Islet precursor cell (in vitro differentiated cells): ENCODE results near the gene GCN1.
"Not testable (repeated sequence)": the region's sequence is repeated elsewhere in the genome, so short reads cannot be mapped to it uniquely, and the experiment has no call there.

ENCODE experiments used
- DNase-seq: peaks from one replicate; pipeline ENCODE4 v3.0.0-alpha.2; 2018

The GCN1 gene

GRCh38 chr12:120194534-120195395 lies at the start of gene GCN1:
Gene GCN1, minus strand, starts transcription at chr12:120194715. Its CDS starts 18 bp downstream, at chr12:120194697.
- DNase-seq: peak; percentile 94

- no peak for DNase-seq
Observed at GRCh38 chr12:120242971-120243699, 48.6 kb upstream of the GCN1 start.

GRCh38 chr12:120242275-120242799 lies 47.8 kb upstream of the GCN1 start:
- peak; percentile 54 for DNase-seq

- DNase-seq: peak; percentile 50
Observed at GRCh38 chr12:120241561-120242274, 47.2 kb upstream of the GCN1 start.

GRCh38 chr12:120240495-120240833 lies 45.9 kb upstream of the GCN1 start:
- DNase-seq: peak; percentile 46

- no peak for DNase-seq
Observed at GRCh38 chr12:120239776-120240494, 45.4 kb upstream of the GCN1 start.

GRCh38 chr12:120238839-120239445 lies 44.4 kb upstream of the GCN1 start:
- DNase-seq: peak; percentile 51

GRCh38 chr12:120238217-120238616 lies 43.7 kb upstream of the GCN1 start:
- peak; percentile 49 for DNase-seq

GRCh38 chr12:120237360-120238171 lies 43.1 kb upstream of the GCN1 start:
- peak; percentile 53 for DNase-seq

GRCh38 chr12:120236809-120237208 lies 42.3 kb upstream of the GCN1 start:
- DNase-seq: not testable (repeated sequence)

- DNase-seq: peak; percentile 81
Observed at GRCh38 chr12:120235369-120236323, 41.1 kb upstream of the GCN1 start.

- DNase-seq: peak; percentile 96
Observed at GRCh38 chr12:120234643-120235368, 40.3 kb upstream of the GCN1 start.

- DNase-seq: peak; percentile 100
Observed at GRCh38 chr12:120231316-120232011, 36.9 kb upstream of the GCN1 start.

GRCh38 chr12:120230974-120231315 lies 36.4 kb upstream of the GCN1 start:
- DNase-seq: no peak

- DNase-seq: peak; percentile 100
Observed at GRCh38 chr12:120230326-120230973, 35.9 kb upstream of the GCN1 start.

GRCh38 chr12:120229487-120230325 lies 35.2 kb upstream of the GCN1 start:
- peak; percentile 99 for DNase-seq

GRCh38 chr12:120229071-120229486 lies 34.6 kb upstream of the GCN1 start:
- peak; percentile 90 for DNase-seq
